ES-I3 (cell line): ENCODE measurements around the gene EP400.

Experiments used
- H3K36me3 ChIP-seq: 2 replicates; pipeline ENCODE4 v1.6.1; 2013; ENCODE audit warnings: mild to moderate bottlenecking, low read length, control low read depth, moderate library complexity; ENCODE audit not compliant: insufficient read depth
- H3K4me1 ChIP-seq: 2 replicates; pipeline ENCODE4 v1.6.1; 2013; ENCODE audit warnings: mild to moderate bottlenecking, control low read depth, low read length; ENCODE audit not compliant: insufficient read depth
- H3K9ac ChIP-seq: 2 replicates; pipeline ENCODE4 v1.6.1; 2013; ENCODE audit warnings: low read depth, mild to moderate bottlenecking, low read length, moderate library complexity
- H3K9me3 ChIP-seq: 2 replicates; pipeline ENCODE4 v1.6.1; 2013; ENCODE audit warnings: mild to moderate bottlenecking, low read length, moderate library complexity; ENCODE audit not compliant: control insufficient read depth, insufficient read depth

EP400 gene

DNA sequence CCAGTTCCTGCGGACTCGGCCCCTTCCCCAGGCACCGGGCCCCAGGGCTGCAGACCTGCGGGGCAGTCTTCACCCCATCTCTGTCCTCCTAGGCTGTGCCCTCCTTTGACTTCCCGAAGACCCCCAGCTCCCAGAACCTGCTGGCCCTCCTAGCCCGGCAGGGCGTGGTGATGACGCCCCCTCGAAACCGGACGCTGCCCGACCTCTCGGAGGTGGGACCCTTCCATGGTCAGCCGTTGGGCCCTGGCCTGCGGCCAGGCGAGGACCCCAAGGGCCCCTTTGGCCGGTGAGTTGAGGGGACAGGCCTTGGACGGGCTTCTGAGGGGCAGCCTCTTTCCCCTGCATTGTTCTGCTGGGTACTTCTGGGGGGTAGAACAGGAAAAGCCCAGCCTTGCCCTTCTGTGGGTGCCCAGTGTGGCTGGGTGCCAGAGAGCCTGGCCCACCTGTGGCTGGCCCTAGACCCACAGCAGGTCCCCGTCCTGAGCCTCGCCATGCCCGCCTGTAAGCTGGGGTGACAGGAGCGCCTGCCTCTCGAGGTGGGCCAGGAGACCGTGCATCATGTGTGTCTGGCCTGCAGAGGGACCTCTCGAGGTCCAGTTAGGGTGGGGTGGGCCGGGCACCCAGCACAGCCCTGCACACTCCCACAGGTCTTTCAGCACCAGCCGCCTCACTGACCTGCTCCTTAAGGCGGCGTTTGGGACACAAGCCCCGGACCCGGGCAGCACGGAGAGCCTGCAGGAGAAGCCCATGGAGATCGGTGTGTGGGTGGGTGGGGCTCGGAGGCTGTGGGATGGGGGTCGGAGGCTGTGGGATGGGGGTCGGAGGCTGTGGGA, 33.2 kb upstream of the EP400 start:
- H3K9me3 ChIP-seq = no peaks in the 10 kb centered on the region
- H3K9ac ChIP-seq = no peak overlapping the region
- H3K36me3 ChIP-seq = peaks cover 5% of the 10 kb centered on the region; the same call in 1 of the 2 replicates
- peaks cover 4% of the 10 kb centered on the region; the same call in 1 of the 2 replicates for H3K4me1 ChIP-seq

DNA sequence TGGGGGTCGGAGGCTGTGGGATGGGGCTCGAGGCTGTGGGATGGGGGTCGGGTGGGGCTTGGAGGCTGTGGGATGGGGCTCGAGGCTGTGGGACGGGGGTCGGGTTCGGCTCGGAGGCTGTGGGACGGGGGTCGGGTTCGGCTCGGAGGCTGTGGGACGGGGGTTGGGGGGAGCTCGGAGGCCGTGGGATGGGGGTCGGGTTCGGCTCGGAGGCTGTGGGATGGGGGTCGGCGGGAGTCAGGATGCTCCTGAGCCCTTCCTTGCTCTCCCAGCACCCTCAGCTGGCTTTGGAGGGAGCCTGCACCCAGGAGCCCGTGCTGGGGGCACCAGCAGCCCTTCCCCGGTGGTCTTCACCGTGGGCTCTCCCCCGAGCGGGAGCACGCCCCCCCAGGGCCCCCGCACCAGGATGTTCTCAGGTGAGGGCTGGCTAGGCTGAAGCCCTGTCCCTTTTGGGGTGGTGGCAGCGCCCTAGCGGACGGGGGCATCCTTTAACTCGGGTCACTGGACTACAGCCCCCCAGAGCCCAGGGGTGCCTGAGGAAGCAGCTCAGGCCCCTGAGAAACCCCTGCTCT, 32.5 kb upstream of the EP400 start:
- Histone ChIP-seq H3K36me3 (peaks cover 5% of the 10 kb centered on the region; the same call in 1 of the 2 replicates), H3K4me1 (peaks cover 3% of the 10 kb centered on the region; the same call in 1 of the 2 replicates), H3K9me3 (no peaks in the 10 kb centered on the region), H3K9ac (no peak overlapping the region)

DNA sequence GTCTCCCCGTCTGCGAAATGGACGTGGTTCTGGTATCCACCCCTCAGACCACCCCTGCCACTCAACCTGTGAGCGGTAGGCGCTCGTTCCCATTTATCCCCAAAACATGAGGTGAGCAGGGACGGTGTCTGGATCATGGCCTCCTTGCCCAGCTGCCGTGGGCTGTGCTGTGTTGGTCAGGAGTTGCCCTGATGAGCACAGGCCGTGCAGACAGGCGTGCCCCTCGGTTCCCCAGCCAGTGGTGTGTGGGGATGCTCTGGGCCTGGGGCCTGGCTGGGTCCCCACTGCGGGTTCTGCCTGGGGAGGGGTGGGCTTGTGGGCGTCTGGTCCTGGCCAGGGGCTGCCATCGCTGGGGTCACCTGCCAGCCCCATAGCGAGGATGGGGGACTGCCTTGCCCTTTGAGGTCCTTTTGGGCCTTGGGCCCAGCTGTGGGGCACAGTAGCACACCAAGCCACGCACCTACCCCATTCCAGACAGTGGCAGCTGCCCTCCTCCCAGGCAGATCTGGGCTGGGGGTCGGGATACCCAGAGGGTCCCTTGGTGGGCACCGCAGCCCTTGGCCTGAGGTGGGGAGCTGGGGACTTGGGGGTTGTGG, 31.9 kb upstream of the EP400 start:
- H3K9ac ChIP-seq = no peak overlapping the region
- no peaks in the 10 kb centered on the region; the same call in 1 of the 2 replicates for H3K4me1 ChIP-seq
- H3K9me3 ChIP-seq = no peaks in the 10 kb centered on the region
- H3K36me3 ChIP-seq = peaks cover 5% of the 10 kb centered on the region; the same call in 1 of the 2 replicates

DNA sequence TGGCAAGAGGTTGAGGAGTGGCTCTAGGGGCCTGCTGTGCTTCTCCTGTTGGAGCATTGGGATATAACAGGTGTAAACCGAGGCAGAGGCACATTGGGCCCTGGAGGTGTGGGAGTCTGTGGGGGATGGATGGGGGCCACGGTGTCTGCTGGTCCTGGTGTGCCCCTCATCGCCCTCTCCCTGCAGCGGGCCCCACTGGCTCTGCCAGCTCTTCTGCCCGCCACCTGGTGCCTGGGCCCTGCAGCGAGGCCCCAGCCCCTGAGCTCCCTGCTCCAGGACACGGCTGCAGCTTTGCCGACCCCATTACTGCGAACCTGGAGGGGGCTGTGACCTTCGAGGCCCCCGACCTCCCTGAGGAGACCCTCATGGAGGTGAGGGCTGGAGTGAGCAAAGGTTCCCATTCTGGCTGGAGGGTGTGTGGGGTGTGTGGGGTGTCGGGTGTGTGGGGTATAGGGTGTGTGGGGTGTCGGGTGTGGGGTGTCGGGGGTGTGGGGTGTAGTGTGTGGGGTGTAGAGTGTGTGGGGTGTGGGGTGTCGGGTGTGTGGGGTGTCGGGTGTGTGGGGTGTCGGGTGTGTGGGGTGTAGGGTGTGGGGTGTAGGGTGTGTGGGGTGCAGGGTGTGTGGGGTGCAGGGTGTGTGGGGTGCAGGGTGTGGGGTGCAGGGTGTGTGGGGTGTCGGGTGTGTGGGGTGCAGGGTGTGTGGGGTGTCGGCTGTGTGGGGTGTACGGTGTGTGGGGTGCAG, 31.3 kb upstream of the EP400 start:
- no peaks in the 10 kb centered on the region for H3K4me1 ChIP-seq
- no peak overlapping the region for H3K9ac ChIP-seq
- no peaks in the 10 kb centered on the region for H3K9me3 ChIP-seq
- H3K36me3 ChIP-seq = peaks cover 5% of the 10 kb centered on the region; the same call in 1 of the 2 replicates

DNA sequence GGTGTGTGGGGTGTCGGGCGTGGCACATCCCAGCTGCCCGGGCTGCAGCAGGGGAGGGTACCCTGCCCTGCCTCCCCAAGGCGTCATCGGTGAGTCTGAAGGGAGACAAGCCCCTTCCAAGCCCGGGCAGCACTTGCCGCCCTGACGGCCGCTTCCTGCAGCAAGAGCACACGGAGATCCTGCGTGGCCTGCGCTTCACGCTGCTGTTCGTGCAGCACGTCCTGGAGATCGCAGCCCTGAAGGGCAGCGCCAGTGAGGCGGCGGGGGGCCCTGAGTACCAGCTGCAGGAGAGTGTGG, 30.7 kb upstream of the EP400 start:
- Histone ChIP-seq H3K9ac (no peak overlapping the region), H3K36me3 (peaks cover 2% of the 10 kb centered on the region; the same call in 1 of the 2 replicates), H3K9me3 (no peaks in the 10 kb centered on the region), H3K4me1 (no peaks in the 10 kb centered on the region)

DNA sequence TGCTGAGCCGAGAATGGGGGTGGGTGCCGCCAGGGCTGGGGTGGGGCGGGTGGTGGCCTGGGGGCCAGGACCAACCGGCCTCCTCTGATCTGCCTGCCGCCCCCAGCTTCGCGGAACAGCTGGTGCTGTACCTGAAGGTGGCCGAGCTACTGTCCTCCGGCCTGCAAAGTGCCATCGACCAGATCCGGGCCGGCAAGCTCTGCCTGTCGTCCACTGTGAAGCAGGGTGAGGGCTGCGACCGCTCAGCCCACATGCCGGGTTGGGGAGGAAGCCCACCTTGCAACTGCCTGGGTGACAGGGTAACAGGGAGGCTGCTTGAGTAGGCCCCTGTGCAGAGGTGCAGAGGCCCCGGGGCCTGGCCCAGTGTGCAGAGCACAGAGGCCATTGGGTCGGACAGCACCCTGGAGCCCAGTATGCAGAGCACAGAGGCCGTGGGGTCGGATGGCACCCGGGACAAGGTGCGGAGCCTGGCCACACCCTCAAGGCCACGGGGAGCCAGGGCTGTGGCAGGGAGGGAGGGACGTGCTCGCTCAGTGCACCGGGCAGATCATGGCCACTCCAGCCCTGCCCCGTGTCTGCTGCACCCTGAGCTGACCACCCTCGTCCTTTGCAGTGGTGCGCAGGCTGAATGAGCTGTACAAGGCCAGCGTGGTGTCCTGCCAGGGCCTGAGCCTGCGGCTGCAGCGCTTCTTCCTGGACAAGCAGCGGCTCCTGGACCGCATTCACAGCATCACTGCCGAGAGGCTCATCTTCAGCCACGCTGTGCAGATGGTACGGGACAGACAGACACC, 30.2 kb upstream of the EP400 start:
- H3K4me1 ChIP-seq = no peaks in the 10 kb centered on the region
- H3K36me3 ChIP-seq = no peaks in the 10 kb centered on the region; the same call in 1 of the 2 replicates
- no peak overlapping the region for H3K9ac ChIP-seq
- H3K9me3 ChIP-seq = no peaks in the 10 kb centered on the region

DNA sequence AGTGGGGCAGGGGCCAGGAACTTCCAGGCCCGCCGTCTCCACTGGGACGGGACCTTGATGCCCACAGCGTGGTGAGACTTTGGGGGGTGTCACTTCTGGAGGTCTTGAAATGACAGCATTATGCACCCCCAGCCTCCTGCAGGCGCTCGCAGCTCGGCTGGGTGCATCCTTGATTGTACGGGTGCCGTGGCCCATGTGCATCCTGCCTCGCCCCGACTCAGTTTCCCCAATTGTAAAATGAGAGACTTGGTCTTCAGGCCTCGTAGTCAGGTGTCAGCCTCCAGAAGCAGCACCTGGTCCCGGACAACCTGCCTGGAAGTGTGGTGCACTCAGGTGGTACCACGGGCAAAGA, 29.6 kb upstream of the EP400 start:
- Histone ChIP-seq H3K9me3 (no peaks in the 10 kb centered on the region), H3K4me1 (no peaks in the 10 kb centered on the region), H3K9ac (no peak overlapping the region), H3K36me3 (no peaks in the 10 kb centered on the region; the same call in 1 of the 2 replicates)

DNA sequence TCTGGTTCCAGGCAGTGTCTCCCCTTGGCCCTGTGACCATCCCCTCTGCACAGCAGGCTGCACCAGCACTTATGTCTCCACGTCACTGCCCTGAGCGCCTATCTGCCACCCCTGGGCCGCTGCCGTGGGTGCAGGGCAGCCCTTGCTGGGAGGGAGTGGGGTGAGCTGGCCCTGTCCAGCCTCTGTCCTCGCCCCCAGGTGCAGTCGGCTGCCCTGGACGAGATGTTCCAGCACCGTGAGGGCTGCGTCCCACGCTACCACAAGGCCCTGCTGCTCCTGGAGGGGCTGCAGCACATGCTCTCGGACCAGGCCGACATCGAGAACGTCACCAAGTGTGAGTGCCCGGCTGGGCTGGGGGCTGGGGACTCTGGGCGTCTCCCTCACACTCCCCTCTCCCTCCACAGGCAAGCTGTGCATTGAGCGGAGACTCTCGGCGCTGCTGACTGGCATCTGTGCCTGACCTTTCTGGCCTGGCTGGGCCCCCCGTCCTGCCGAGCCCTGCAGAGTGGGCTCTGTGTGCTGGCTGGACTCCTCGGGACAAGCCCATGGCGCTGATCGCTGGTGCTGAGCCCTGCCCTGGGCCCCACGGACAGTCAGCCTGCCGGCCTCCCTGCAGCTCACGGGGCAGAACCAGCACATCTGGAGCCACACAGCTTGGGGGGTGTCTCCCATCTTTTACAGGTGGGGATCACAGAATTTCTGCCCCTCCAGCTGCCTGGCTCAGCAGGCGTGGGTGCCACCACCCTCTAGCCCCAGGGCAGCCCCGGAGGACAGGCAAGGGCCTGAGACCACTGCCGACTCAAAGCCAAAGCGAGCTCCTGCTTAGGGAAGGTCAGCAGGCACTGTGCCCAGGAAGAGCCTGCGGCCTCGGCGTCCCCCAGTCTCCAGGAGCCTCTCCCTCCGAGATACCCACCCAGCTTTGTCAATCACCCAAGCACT, 28.6 kb upstream of the EP400 start:
- Histone ChIP-seq H3K4me1 (no peaks in the 10 kb centered on the region), H3K9me3 (no peaks in the 10 kb centered on the region)

DNA sequence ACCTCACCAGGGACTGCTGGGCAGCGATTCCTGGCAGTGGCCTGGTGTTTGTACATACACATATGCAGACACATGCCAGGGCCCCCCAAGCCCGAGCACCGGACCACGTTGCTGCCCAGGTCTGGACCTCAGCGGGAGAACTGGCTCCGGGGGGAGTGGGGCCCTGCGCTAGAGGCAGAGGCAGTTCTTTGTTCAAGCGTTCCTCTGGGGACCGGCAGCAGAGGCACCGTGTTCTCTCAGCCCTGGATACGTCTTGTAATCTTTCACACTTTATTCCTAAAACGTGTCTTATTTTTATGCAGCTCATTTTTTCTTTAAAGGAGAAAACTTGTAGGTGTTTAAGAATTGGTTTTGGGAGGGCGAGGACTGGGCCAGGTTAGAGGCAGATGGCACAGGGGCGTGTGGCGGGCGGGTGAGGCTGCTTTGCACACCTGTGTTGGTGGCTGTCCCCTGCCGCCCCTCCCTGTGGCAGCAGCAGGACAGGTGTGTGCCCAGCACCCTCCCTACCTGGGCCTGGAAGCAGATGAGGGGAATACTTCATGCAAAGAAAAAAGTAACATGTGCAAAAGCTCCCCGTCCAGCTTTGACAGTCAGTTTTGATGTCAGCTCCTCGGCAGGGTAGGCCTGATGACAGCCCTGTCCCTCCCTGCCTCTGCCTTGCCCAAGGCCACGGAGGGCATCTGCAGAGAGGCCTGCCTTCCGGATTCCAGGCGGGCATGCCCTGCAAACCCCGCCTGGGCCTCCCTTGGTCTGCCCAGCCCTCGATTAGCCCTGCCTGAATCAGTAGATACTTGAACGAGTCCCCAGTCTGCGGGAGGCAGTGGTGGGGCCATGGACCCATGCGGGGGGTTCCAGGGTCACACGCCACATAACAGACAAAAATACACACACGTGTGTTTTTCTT, 27.6 kb upstream of the EP400 start:
- Histone ChIP-seq H3K9ac (no peak overlapping the region), H3K36me3 (no peaks in the 10 kb centered on the region; the same call in 1 of the 2 replicates), H3K4me1 (no peaks in the 10 kb centered on the region), H3K9me3 (no peaks in the 10 kb centered on the region)

More for the DNA sequence above, 28.6 kb upstream of the EP400 start:
- no peaks in the 10 kb centered on the region; the same call in 1 of the 2 replicates for H3K36me3 ChIP-seq
- H3K9ac ChIP-seq = no peak overlapping the region

DNA sequence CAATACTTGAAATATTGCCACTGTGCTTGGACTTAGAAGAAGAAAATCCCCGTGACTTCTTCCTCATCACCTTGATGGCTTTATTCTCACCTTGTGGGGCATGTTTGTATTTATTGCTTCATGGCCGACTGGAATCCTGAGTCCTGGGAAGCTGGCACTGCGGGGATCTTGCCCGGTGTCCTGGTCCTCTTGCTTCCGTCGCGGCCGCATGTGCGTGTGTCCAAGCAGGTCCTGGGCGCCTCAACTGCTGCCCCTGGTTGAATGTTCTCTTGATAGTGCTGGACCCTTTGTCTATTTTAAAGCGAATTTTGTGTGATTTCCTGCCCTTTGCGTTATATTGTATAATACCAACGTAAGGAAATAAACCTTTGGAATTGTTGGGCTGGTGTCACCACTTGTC, 27.0 kb upstream of the EP400 start:
- no peaks in the 10 kb centered on the region for H3K9me3 ChIP-seq
- H3K9ac ChIP-seq = no peak overlapping the region
- H3K36me3 ChIP-seq = no peaks in the 10 kb centered on the region; the same call in 1 of the 2 replicates
- no peaks in the 10 kb centered on the region; the same call in 1 of the 2 replicates for H3K4me1 ChIP-seq

DNA sequence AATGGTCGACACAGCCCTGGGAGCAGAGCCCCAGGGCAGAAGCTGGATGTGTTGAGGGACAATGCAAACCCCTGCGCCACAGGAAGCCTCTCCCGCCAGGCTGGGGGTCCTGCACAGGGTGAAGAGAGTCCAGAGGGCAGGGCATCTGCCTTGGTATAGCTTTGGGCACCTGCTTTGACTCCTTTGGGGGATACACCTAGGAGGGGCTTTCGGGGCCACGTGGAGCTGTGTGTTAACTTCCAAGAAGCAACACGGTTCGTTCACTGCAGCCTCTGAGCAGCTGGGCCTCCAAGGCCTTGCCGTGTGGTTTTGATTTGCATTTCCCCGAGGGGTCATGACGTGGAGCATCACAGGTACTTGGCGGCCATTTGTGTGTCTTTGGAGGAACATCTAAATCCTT, 26.5 kb upstream of the EP400 start:
- Histone ChIP-seq H3K36me3 (no peaks in the 10 kb centered on the region; the same call in 1 of the 2 replicates), H3K9ac (no peak overlapping the region), H3K9me3 (no peaks in the 10 kb centered on the region), H3K4me1 (no peaks in the 10 kb centered on the region; the same call in 1 of the 2 replicates)
